A673 (cell line): ENCODE data around the gene NCOA3. TPM values are rescaled to one million over a fixed set of nuclear protein-coding genes. Genes with fewer than 3 reads are reported as not detected.
A peak's percentile ranks its signal among the peaks of the same experiment; 100 is the strongest.

ENCODE experiments used
- BruUV-seq: library from RNA; stranded (reverse); fragments of 400-500 nt; replicated peaks from 2 replicates; lab custom pipeline; 2021; lab: Mats Ljungman, UMichigan
- CTCF ChIA-PET: fragments of 300-600 bp; sonication (Branson Sonifier 250); formaldehyde crosslinking; loops from one replicate; lab custom pipeline; 2022; ENCODE audit warnings: antibody characterized with exemption; lab: Charles Lee
- POLR2A ChIA-PET: fragments of 300-600 bp; sonication (Branson Sonifier 250); formaldehyde crosslinking; loops from one replicate; lab custom pipeline; 2022; ENCODE audit warnings: antibody characterized with exemption; ENCODE audit not compliant: low non-redundant PET; lab: Charles Lee
- DNase-seq: peaks from one replicate; pipeline ENCODE4 v3.0.0-alpha.2; 2015; ENCODE audit warnings: low spot score
- H3K27ac ChIP-seq: fragments of 200-600 bp; sonication (generic); 2 replicates; pipeline ENCODE4 v1.5.1; 2016; ENCODE audit warnings: mixed run types, low read depth, mild to moderate bottlenecking, mixed read lengths, antibody characterized with exemption, low read length; ENCODE audit not compliant: poor library complexity, severe bottlenecking
- H3K27me3 ChIP-seq: fragments of 200-600 bp; sonication (generic); replicated peaks from 2 replicates; pipeline ENCODE4 v1.6.1; 2017; ENCODE audit warnings: mixed run types, low read depth, mild to moderate bottlenecking, mixed read lengths, antibody characterized with exemption, low read length; ENCODE audit not compliant: insufficient read depth, poor library complexity
- H3K36me3 ChIP-seq: fragments of 200-600 bp; sonication (generic); 2 replicates; pipeline ENCODE4 v1.6.1; 2016; ENCODE audit warnings: mixed run types, mild to moderate bottlenecking, mixed read lengths, antibody characterized with exemption, low read length; ENCODE audit not compliant: insufficient read depth, poor library complexity, severe bottlenecking
- H3K4me1 ChIP-seq: fragments of 200-600 bp; sonication (generic); 2 replicates; pipeline ENCODE4 v1.6.1; 2017; ENCODE audit warnings: mixed run types, mild to moderate bottlenecking, mixed read lengths, antibody characterized with exemption, low read length; ENCODE audit not compliant: insufficient read depth, poor library complexity, severe bottlenecking
- H3K4me3 ChIP-seq: fragments of 200-600 bp; sonication (generic); 2 replicates; pipeline ENCODE4 v1.5.1; 2016; ENCODE audit warnings: low read depth, mixed run types, mild to moderate bottlenecking, mixed read lengths, low read length; ENCODE audit not compliant: poor library complexity, severe bottlenecking
- H3K9me3 ChIP-seq: fragments of 200-600 bp; sonication (generic); 2 replicates; pipeline ENCODE4 v1.6.1; 2016; ENCODE audit warnings: mixed run types, low read depth, mild to moderate bottlenecking, mixed read lengths, antibody characterized with exemption, low read length; ENCODE audit not compliant: poor library complexity, severe bottlenecking
- CTCF ChIP-seq: fragments of 300-800, 200-600 bp; sonication (generic); conservative IDR thresholded peaks from 2 replicates; pipeline ENCODE4 v1.5.1; 2017; ENCODE audit warnings: low read depth, mild to moderate bottlenecking, antibody characterized with exemption, low read length, moderate library complexity, mixed read lengths
- EZH2 ChIP-seq: fragments of 200-600 bp; sonication (generic); IDR thresholded peaks from 2 replicates; pipeline ENCODE4 v1.6.1; 2017; ENCODE audit warnings: borderline replicate concordance, low read depth, mild to moderate bottlenecking, mixed read lengths, antibody characterized with exemption, low read length; ENCODE audit not compliant: poor library complexity, severe bottlenecking
- intact Hi-C: fragments of 100-400 bp; cut with micrococcal nuclease; formaldehyde crosslinking; loops from one replicate; pipeline ENCODE4 v1.10.0; 2022; ENCODE audit not compliant: unreplicated experiment
- total RNA-seq: library from RNA; stranded (reverse); gene quantifications from 2 replicates; pipeline ENCODE4 v1.2.3, GENCODE V29; 2021

Gene NCOA3
- total RNA-seq, 1 experiment from 2014 or later = 26.8 TPM

GRCh38 chr20:47509685-47510084 is 8.0 kb downstream of the NCOA3 start:
- BruUV-seq = no TSS peak
- no peak for DNase-seq
- intact Hi-C loops = loop anchor here (10.0 kb wide), 1 partner anchor 105 kb away; no protein-coding TSS in a partner anchor

GRCh38 chr20:47515843-47516242 is 14.2 kb downstream of the NCOA3 start:
- peaks cover 4% of the 10 kb centered on the region for H3K9me3 ChIP-seq
- ChIA-PET POLR2A (no interaction called here), CTCF (no interaction called here)

More at GRCh38 chr20:47509685-47510084, 8.0 kb downstream of the NCOA3 start:
- ChIA-PET POLR2A (no interaction called here), CTCF (no interaction called here)
- Histone ChIP-seq H3K4me1 (peaks cover 10% of the 10 kb centered on the region), H3K27me3 (no peaks in the 10 kb centered on the region), H3K27ac (no peak overlapping the region), H3K4me3 (no peak overlapping the region), H3K36me3 (no peaks in the 10 kb centered on the region), H3K9me3 (no peaks in the 10 kb centered on the region)
- TF ChIP-seq EZH2 (no peak), CTCF (no peak)

GRCh38 chr20:47521059-47521808 is 19.5 kb downstream of the NCOA3 start:
- CTCF ChIA-PET = interaction anchor here (0.5 to 0.6 kb wide), 2 partner anchors 19 to 97 kb away, joined by 4 to 10 read pairs; no protein-coding TSS in a partner anchor
- no peak for TF ChIP-seq EZH2
- TF ChIP-seq CTCF = peak; percentile 30; the same call in 1 of the 2 replicates
- Histone ChIP-seq H3K27me3 (no peaks in the 10 kb centered on the region), H3K4me3 (no peak overlapping the region), H3K27ac (no peak overlapping the region), H3K9me3 (peaks cover 11% of the 10 kb centered on the region), H3K36me3 (peaks cover 4% of the 10 kb centered on the region), H3K4me1 (no peaks in the 10 kb centered on the region)
- DNase-seq = no peak
- intact Hi-C loops = no loop called here
- no TSS peak for BruUV-seq
- POLR2A ChIA-PET = no interaction called here

More at GRCh38 chr20:47515843-47516242, 14.2 kb downstream of the NCOA3 start:
- DNase-seq = no peak
- Histone ChIP-seq H3K27me3 (no peaks in the 10 kb centered on the region), H3K36me3 (peaks cover 1% of the 10 kb centered on the region), H3K4me1 (no peaks in the 10 kb centered on the region), H3K4me3 (no peak overlapping the region), H3K27ac (no peak overlapping the region)
- no TSS peak for BruUV-seq
- TF ChIP-seq CTCF (no peak), EZH2 (no peak)
- intact Hi-C loops = no loop called here
